Panc1 (cell line): Measurements from ENCODE around the gene WDR70.

Experiments used
- CTCF ChIP-seq: fragments of 450-650 bp; IDR thresholded peaks from 2 replicates; pipeline ENCODE4 v1.5.1; 2017; ENCODE audit warnings: mild to moderate bottlenecking
- REST ChIP-seq, 2 experiments: IDR thresholded peaks; 2 replicates each; pipeline ENCODE4 v1.6.1; 2011 to 2012; ENCODE audit warnings: low read depth in 2 of 2, control low read depth in 1 of 2, low read length in 1 of 2, mild to moderate bottlenecking in 1 of 2, moderate library complexity in 1 of 2; ENCODE audit not compliant: insufficient read depth in 1 of 2
- TCF7L2 ChIP-seq: IDR thresholded peaks from 2 replicates; pipeline ENCODE4 v1.6.1; 2011; ENCODE audit warnings: mild to moderate bottlenecking, low read depth, low read length, inconsistent platforms

GRCh38 chr5:37628876-37629275, 249.8 kb downstream of the WDR70 start:
- TF ChIP-seq CTCF (no peak), REST (IDR thresholded peaks at IDR 0.05; ENCODE audit: insufficient read depth in 1 of 2, low read depth in 2 of 2, low read length in 1 of 2) (no peak), TCF7L2 (no peak)
